Left kidney (tissue), 2 donors: ENCODE data around the gene SUPT7L. TPM values are rescaled to one million over a fixed set of nuclear protein-coding genes. Genes with fewer than 3 reads are reported as not detected.
"Not testable (repeated sequence)": the region's sequence is repeated elsewhere in the genome, so short reads cannot be mapped to it uniquely, and the experiment has no call there.

Experiments
- DNase-seq: peaks from one replicate; pipeline ENCODE4 v3.0.0-alpha.2; 2013
- polyA plus RNA-seq: library from polyadenylated mRNA; unstranded; fragments of 120-200 nt; gene quantifications from one replicate; pipeline ENCODE4 v1.2.1, GENCODE V29; 2013; ENCODE audit not compliant: insufficient read length

Gene SUPT7L
- polyA plus RNA-seq, 1 donor, result 72.3 TPM

DNA sequence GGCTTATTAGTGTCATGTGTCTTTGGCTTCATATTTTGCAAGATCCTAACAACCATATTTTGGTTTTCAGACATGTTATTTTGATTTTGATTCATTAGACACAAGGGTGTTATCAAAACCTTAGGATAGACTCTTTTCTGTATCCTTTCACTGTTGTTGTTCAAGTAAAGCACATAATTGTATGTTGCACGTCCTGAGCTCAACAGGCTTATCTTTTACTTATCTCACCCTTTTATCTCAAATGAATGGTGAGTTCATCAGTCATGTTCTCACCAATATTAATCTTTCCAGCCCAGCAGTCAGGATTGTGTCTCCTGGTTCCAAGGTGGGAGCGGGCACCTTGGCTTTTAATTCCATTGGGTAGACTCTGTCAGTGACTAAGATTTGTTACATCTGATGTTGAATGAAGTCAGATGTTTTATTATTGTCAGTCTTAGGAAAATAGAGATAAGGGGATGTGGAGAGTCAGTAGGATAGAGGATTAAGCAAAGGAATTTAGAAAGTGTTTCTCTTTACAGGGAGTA is 22.6 kb downstream of the SUPT7L start:
- no peak for DNase-seq

DNA sequence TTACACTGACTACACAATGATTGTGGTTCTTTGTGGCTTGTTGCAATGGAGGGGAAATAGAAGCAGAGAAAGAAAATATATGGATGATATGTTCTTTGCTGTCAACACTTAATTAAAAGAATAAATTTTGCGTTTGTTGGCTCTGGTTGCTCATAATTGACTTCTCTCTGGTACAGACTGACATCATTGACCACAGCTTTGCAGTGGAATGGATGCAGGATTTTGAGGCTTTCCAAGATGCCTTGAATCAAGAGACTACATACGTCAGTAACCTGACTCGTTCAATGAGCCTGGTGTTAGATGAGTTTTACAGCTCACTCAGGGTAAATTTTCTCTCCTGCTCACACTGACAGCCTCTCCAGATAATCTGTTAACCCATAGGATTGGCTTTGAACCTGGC is 24.7 kb downstream of the SUPT7L start:
- no peak for DNase-seq

DNA sequence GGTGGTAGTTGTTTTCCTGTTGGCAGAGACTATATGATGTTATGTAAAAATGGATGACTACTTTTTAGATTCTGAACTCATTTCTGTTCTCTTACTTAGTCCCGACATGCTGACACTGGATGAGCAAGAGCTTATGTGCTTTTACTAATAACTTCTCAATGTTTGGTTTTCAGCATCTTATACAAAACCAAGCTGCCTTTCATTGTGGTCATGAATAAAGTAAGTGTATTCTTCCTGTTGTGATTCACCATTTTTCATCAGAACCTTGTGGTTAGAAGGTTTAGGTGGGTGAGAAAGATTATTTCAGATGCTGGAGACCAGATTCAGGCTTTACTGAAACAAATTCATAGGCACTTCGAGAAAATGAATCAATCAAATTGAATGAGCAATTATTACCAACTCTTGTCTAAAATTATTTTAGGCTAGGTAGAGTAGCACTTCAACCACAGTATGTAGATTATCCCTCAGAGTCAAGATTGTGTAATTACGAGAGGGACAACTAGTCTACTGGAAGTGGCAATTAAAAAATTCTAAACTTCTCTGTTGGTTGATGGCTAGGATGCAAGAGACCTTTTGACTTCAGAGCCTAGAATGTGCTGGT is 25.3 kb downstream of the SUPT7L start:
- no peak for DNase-seq

- DNase-seq, result no peak
These were observed 26.6 kb downstream of the SUPT7L start for GRCh38 chr2:27636766-27637165.

- no peak for DNase-seq
These were observed 29.1 kb downstream of the SUPT7L start for GRCh38 chr2:27634291-27634690.

DNA sequence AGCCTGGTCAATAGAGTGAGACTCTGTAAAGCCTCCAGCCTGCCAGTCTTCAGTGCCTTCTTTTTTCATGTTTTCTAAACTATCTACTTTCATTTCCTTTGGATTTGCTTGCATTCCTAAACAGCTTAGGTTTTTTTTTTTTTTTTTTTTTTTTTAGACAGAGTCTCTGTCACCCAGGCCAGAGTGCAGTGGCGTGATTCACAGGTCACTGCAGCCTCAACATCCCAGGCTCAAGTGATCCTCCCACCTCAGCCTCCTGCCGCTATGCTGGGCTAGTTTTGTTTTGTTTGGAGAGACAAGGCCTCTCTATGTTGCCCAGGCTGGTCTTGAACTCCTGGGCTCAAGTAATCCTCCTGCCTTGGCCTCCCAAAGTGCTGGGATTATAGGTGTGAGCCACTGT is 33.2 kb downstream of the SUPT7L start:
- not testable (repeated sequence) for DNase-seq

DNA sequence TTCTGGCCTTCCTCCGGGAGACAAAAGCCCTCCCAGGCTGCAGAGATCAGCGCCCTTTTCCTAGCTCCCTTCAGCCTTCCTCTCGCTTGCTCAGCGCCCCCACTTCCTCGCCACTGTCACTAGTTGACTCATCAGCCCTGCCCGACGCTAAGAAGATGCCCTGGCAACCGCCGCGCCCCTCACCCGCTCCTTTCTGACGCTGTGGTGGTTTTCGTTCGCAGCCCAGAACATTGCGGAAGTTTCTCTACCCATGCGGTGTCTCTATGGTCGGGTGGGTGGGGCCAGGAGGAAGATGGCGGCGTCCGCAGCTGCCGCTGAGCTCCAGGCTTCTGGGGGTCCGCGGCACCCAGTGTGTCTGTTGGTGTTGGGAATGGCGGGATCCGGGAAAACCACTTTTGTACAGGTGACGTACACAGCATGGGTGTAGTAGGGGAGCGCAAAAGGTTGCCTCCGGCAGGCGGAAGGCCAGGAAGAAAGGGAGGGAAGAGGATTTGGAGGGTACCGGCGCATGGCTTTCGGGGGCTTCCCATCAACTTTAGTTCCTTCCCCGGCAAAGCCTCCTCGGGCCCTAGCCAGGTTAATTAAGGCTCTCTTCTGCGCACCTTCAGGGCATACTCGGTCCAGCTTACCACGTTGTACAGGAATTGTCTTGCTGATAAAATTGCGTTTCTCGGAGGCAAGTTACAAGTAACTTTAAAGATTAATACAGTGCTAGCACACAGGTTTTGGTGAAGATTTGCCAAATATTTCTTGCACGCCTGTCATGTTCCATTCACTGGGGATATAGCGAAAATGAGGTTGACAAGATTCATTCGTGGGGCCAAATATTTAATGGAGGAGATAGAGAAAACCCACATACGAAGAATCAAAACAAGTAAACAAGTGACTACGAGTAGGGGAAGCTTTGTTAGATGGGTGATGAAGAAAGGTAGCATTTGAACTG is 34.4 kb downstream of the SUPT7L start, which contains the start of the genes CCDC121 and GPN1:
Gene CCDC121 (minus strand): TSS at position 246 of the 943 bp plus-strand sequence. CDS start 1,213 bp downstream, outside the sequence.
Gene GPN1 (plus strand): TSS at position 284 of the 943 bp plus-strand sequence. CDS start 9 bp downstream, at position 293.
- DNase-seq, result peak; percentile 78

DNA sequence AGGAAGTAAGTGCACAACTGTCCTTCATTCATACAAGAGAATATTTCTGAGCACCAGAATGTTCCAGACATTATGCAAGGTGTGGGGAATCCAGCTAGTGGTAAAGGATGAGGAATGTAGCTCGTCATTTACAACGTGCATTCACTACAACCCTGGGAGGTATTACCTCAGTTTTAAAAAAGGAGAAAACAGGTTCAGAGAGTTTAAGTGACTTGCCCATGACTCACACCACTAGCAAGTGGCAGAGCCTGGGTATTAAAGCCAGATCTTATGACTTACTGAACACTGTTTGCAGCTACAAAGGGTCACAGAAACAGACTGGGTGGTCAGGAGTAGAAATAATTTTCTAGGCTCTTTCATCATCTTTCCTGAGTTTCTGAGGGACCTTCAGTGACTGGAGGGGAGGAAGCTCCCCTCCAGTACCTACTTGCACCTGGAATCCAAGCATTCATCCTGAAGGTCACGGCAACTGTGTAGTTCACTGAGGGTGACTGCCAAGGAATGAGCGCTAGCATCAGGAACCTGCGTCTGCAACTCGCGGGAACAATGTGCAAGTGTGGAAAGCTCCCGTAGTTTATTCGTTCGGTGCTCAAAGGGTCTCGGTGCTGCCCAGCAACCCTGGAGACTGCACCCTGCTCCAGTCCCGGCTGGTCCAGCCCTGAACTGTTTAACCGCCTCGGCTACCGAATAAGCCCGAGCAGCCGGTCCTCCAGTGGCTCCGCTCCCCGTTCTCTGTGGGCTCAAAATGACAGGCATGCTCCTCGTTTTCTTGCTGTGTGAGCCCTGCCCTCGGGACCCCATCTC is 35.2 kb downstream of the SUPT7L start:
- no peak for DNase-seq

DNA sequence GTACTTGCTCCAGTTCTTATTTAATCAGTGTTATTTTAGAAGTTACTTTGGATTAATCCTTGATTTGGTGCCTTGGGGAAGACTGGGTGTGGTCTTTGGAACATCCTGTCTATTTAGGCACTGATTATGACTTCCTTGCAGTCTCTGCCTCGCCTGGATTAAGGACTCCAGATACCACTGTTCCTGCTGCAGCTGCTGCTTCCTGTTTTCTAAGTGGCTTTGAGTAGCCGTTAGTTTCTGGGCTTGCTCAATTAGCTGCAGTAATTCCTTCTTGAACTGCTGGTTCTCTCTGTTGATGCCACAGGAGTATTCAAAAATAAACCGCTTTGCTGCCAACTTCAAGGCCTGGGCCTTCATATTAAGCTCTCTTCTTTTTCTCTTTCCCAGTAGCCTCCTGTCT is 36.5 kb downstream of the SUPT7L start:
- DNase-seq, result not testable (repeated sequence)

DNA sequence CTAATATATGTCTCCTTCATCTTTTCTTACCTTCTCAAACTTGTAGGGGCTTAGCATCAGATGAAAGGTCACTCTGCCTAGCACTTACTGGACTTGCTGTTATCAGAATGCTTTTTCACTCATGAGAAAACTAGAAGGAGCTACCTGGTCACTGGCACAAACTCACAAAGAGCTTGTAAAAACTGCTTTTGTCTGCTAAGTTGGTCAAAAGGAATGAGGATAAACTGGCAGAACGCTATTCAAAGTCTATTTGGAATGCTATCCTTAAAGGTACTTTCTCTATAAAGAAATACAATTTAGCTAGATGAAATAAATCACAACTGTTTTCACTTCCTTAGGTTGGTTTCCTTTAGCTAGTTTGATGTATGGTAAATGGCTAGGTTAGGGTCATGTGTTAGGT is 37.1 kb downstream of the SUPT7L start:
- DNase-seq, result not testable (repeated sequence)

GRCh38 chr2:27624943-27625342 is 38.5 kb downstream of the SUPT7L start:
- no peak for DNase-seq

DNA sequence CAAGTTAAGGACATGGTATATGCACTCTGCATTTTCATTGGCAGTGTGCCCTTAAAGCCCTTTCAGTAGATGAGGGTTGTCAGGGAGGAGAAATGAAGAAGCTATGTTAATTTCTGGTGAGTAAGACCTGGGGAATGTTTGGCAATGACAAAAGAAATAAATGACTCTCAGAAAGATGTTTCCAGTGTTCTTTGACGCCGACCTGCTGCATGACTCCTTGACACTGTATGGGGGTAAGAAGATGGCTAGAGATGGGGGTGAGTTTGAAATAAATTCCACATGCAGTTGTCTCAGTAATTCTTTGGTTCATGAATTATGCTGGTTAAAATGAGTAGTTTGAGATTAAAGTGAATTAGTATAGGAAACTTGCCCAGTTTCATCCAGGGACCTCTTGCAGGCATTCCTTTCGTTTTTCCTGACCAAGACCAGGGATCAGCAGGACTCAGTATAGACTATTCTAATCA is 40.5 kb downstream of the SUPT7L start:
- no peak for DNase-seq

DNA sequence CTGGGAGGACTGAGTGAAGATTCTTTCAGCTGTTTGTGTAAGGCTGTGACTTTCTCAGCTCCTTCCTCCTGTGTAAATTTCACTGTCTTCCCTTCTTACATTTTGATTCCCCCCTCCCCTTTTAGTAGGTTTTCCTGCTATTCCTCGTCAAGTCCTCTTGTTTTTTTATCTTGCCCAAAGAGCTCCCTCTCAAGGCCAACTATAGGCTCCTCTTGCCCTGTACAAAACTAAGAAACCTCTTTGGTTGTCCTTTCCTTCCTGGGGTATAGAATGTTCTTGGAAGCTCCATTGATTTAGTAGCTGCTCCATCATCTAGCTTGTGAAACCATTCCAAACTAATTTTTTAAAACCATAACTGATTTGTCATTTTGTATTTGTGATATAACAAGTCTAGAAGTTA is 41.9 kb downstream of the SUPT7L start:
- DNase-seq, result no peak

DNA sequence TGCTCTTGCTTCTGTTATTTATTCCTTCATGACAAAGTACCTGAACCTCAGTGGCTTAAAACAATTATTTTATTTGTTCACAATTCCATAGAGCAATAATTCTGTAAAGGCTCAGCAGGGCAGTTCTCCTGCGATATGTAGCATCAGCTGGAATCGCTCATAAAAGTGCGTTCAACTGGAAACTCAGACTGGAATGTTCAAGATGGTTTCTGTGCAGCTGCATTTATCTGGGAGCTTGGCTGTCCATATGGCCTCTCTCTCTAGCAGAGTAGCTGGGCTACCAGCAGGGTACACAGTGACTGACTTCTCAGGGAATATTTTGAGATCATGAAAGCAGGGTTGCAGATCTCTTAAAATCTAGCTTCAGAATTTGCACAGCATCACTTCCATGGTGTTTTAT is 48.1 kb downstream of the SUPT7L start:
- DNase-seq, result no peak

DNA sequence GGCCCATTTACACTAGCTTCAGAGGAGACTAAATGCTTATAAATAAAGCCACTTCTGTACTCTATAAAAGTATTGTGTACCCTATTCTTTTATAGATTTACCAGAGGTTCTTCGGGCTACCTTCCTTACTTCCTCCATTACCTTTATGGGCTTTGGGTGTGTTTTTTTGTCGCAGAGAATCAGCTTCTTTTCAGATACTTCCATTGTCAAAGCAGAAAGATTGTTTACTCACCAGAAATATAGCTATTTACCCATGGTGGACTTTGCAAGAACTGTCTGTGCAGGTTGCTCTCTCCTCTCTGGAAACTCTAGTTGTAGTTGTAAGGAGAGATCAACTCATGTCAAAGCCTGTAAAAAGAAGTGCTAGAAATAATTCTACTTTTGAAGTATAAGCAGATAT is 49.4 kb downstream of the SUPT7L start:
- DNase-seq, result no peak

DNA sequence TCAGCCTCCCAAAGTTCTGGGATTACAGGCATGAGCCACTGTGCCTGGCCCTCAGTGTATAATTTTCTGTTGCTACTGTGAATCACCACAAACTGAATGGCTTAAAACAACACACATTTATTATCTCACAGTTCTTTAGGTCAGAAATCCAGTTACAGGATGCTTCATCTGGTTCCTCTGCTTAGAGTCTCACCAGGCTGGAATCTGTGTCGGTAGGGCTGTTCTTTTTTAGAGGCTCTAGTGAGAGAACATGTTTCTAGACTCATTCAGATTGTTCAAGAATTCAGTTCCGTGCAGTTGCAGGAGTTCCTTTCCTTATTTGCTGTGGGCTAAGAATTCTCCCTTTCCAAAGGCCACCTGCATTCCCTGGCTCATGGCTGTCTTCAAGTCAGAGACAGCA is 56.8 kb downstream of the SUPT7L start:
- no peak for DNase-seq

Other genes starting within 250 kb of the SUPT7L start
- 132 TPM for gene NRBP1, start 235.0 kb downstream of the SUPT7L start, polyA plus RNA-seq
- 10.7 TPM for gene KRTCAP3, start 221.2 kb downstream of the SUPT7L start, polyA plus RNA-seq
- gene IFT172, start 173.9 kb downstream of the SUPT7L start, polyA plus RNA-seq, result 71.8 TPM
- gene FNDC4, start 168.4 kb downstream of the SUPT7L start, polyA plus RNA-seq, result 6.8 TPM
- gene GCKR, start 166.8 kb downstream of the SUPT7L start, polyA plus RNA-seq, result 0.10 TPM
- 90.0 TPM for gene ZNF512, start 80.6 kb downstream of the SUPT7L start, polyA plus RNA-seq
- 12.0 TPM for gene CCDC121, start 34.6 kb downstream of the SUPT7L start, polyA plus RNA-seq
- 64.5 TPM for gene GPN1, start 34.6 kb downstream of the SUPT7L start, polyA plus RNA-seq
- gene SLC4A1AP, start 275 bp upstream of the SUPT7L start, polyA plus RNA-seq, result 40.4 TPM
- 147 TPM for gene MRPL33, start 108.1 kb upstream of the SUPT7L start, polyA plus RNA-seq
- 6.7 TPM for gene RBKS, start 226.8 kb upstream of the SUPT7L start, polyA plus RNA-seq
- 55.7 TPM for gene BABAM2, start 227.1 kb upstream of the SUPT7L start, polyA plus RNA-seq